Lung (tissue), 12 donors: ENCODE results near the gene FADS3. TPM values are rescaled to one million over a fixed set of nuclear protein-coding genes. Genes with fewer than 3 reads are reported as not detected.

Experiments used
- ATAC-seq: fragments of 200-7000 bp; cut with Tn5 transposase; one replicate; pipeline ENCODE4 v1.9.1; 2020; ENCODE audit warnings: moderate number of reproducible peaks; ENCODE audit not compliant: insufficient read depth, low FRiP score
- DNase-seq, 3 donors: peaks; one replicate each; pipeline ENCODE4 v3.0.0-alpha.2; 2013 to 2017
- H3K27ac ChIP-seq, 2 donors: one replicate each; pipeline ENCODE4 v1.5.1; 2013; ENCODE audit warnings: mild to moderate bottlenecking in 2 of 2, moderate library complexity in 2 of 2, control low read depth in 1 of 2, inconsistent platforms in 1 of 2, low read depth in 1 of 2, low read length in 1 of 2
- H3K27me3 ChIP-seq, 3 donors: one replicate each; pipeline ENCODE4 v1.5.1; 2013; ENCODE audit warnings: low read length in 2 of 3; ENCODE audit not compliant: control insufficient read depth in 3 of 3, insufficient read depth in 3 of 3
- H3K36me3 ChIP-seq, 4 donors: one replicate each; pipeline ENCODE4 v1.5.1; 2013; ENCODE audit warnings: low read length in 4 of 4, mild to moderate bottlenecking in 1 of 4, moderate library complexity in 1 of 4; ENCODE audit not compliant: control insufficient read depth in 4 of 4, insufficient read depth in 4 of 4
- H3K4me1 ChIP-seq, 5 donors: one replicate each; pipeline ENCODE4 v1.5.1; 2013; ENCODE audit warnings: low read length in 5 of 5, mild to moderate bottlenecking in 2 of 5, moderate library complexity in 1 of 5; ENCODE audit not compliant: control insufficient read depth in 5 of 5, insufficient read depth in 5 of 5
- H3K4me3 ChIP-seq: one replicate; pipeline ENCODE4 v1.5.1; 2013; ENCODE audit warnings: mild to moderate bottlenecking, control low read depth, moderate library complexity
- H3K9ac ChIP-seq, 2 donors: one replicate each; pipeline ENCODE4 v1.5.1; 2013; ENCODE audit warnings: low read length in 2 of 2, control low read depth in 1 of 2; ENCODE audit not compliant: insufficient read depth in 1 of 2
- H3K9me3 ChIP-seq, 4 donors: one replicate each; pipeline ENCODE4 v1.5.1; 2013; ENCODE audit warnings: low read length in 3 of 4, mild to moderate bottlenecking in 1 of 4, moderate library complexity in 1 of 4; ENCODE audit not compliant: control insufficient read depth in 4 of 4, insufficient read depth in 3 of 4
- WGBS, 2 donors: extraction: QIAGEN DNeasy Blood & Tissue Kit; methylation state at CpG; one replicate each; pipeline ENCODE4 v1.1.7; 2013; 5-methylcytosine and 5-hydroxymethylcytosine counted together
- polyA plus RNA-seq, 2 donors: library from polyadenylated mRNA; stranded (reverse); fragments of 200-250 nt; gene quantifications; one replicate each; pipeline ENCODE4 v1.2.1, GENCODE V29; 2013
- total RNA-seq, 2 donors: library from RNA; depleted of rRNA in 1 of 2; stranded (reverse); fragments of >200 nt in 1 of 2; gene quantifications; one replicate each; pipeline ENCODE4 v1.2.1, GENCODE V29; 2014 to 2021
- TF ChIP-seq, protein P1 (sequence below): IDR thresholded peaks from 2 replicates; pipeline ENCODE4 v1.5.1; 2012; ENCODE audit warnings: mild to moderate bottlenecking; ENCODE audit errors: control extremely low read depth, extremely low read depth
- donor health status: control.
- donor health status: control.
- donor health status: Bipolar disorder and iron deficiency.
- donor health status: healthy.
- donor health status: DM: yes; HTN: yes; CAD: no.

The FADS3 gene
- total and polyA plus RNA-seq, 4 donors = 12.3 to 64.8 (median 54.5) TPM

DNA sequence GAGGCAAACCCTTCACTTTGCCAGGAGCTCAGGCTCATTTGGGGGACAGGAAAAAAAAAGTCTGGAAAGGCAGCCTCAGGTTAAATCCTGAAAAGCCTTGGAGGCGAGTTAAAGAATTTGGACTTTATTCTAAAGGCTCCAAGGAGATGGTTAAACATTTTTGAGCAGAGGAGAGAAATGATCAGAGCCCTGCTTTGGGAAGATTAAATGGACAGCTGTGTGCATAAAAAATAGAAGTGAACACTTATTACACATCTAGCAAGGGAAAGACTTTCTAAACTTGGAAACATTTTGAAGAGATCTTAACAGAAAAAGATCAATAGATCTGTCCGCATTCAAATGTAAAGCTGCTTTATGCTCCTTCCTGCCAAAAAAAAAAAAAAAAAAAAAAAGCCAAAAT is 34.4 kb upstream of the FADS3 start:
- 92 to 98% methylated on average over 2 of the region's 2 CpGs for WGBS, 2 donors
- no peak for ATAC-seq
- H3K36me3 ChIP-seq = no peaks in the 10 kb centered on the region

DNA sequence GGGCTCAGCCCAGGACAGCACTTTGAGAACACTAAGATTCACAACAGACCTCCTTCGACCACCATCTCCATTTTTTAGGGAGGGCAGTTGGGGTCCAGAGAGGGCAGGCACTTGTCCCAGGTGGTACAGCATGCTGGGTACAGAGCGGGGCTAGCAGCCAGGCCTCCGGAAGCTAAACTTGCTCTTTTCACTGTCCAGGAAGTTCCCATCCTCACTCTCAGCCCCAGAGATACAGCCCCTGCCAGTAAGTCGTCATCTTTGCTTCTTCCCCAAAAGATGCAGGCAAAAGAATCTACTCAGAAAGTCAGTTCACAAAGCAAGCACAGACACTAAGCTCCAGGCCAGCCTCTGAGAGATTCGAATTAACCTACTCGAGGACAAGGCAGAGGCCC is 32.7 kb upstream of the FADS3 start:
- peaks cover 2 to 22% (median 14%) of the 10 kb centered on the region in 5 donors for H3K4me1 ChIP-seq
- H3K9me3 ChIP-seq = no peaks in the 10 kb centered on the region
- TF ChIP-seq, protein P1, sequence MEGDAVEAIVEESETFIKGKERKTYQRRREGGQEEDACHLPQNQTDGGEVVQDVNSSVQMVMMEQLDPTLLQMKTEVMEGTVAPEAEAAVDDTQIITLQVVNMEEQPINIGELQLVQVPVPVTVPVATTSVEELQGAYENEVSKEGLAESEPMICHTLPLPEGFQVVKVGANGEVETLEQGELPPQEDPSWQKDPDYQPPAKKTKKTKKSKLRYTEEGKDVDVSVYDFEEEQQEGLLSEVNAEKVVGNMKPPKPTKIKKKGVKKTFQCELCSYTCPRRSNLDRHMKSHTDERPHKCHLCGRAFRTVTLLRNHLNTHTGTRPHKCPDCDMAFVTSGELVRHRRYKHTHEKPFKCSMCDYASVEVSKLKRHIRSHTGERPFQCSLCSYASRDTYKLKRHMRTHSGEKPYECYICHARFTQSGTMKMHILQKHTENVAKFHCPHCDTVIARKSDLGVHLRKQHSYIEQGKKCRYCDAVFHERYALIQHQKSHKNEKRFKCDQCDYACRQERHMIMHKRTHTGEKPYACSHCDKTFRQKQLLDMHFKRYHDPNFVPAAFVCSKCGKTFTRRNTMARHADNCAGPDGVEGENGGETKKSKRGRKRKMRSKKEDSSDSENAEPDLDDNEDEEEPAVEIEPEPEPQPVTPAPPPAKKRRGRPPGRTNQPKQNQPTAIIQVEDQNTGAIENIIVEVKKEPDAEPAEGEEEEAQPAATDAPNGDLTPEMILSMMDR = no peak
- H3K9ac ChIP-seq = peak overlapping the region; percentile 3 to 50
- peak overlapping the region; percentile 55 to 62 for H3K27ac ChIP-seq
- no peak overlapping the region for H3K4me3 ChIP-seq
- 70 to 83% methylated on average over 6 of the region's 6 CpGs for WGBS, 2 donors
- peaks cover 0 to 4% (median 0%) of the 10 kb centered on the region in 3 donors for H3K27me3 ChIP-seq
- no peaks in the 10 kb centered on the region for H3K36me3 ChIP-seq
- ATAC-seq (no peak), DNase-seq (no peak)

More for the DNA sequence above, 34.4 kb upstream of the FADS3 start:
- Histone ChIP-seq H3K4me1 (peaks cover 0 to 19% (median 14%) of the 10 kb centered on the region in 5 donors), H3K9me3 (no peaks in the 10 kb centered on the region), H3K9ac (no peak overlapping the region), H3K4me3 (no peak overlapping the region), H3K27me3 (no peaks in the 10 kb centered on the region), H3K27ac (no peak overlapping the region)
- no peak for DNase-seq
- TF ChIP-seq, protein P1 = no peak

GRCh38 chr11:61923166-61924063 is 32.1 kb upstream of the FADS3 start:
- no peaks in the 10 kb centered on the region for H3K9me3 ChIP-seq
- H3K9ac ChIP-seq = peak overlapping the region; percentile 3 to 50
- H3K36me3 ChIP-seq = no peaks in the 10 kb centered on the region
- peak; percentile 82 to 93 (median 84) for DNase-seq
- H3K27ac ChIP-seq = peak overlapping the region; percentile 55 to 62
- H3K4me3 ChIP-seq = no peak overlapping the region
- peaks cover 3 to 27% (median 14%) of the 10 kb centered on the region in 5 donors for H3K4me1 ChIP-seq
- ATAC-seq = no peak
- peaks cover 0 to 7% (median 0%) of the 10 kb centered on the region in 3 donors for H3K27me3 ChIP-seq
- TF ChIP-seq, protein P1 = no peak
- WGBS, 2 donors = 65 to 72% methylated on average over 18 of the region's 18 CpGs
